ENCODE data around the gene EMCN. TPM values are rescaled to one million over a fixed set of nuclear protein-coding genes. Genes with fewer than 3 reads are reported as not detected.

EMCN gene, protein sequence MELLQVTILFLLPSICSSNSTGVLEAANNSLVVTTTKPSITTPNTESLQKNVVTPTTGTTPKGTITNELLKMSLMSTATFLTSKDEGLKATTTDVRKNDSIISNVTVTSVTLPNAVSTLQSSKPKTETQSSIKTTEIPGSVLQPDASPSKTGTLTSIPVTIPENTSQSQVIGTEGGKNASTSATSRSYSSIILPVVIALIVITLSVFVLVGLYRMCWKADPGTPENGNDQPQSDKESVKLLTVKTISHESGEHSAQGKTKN
- not detected for total RNA-seq

GRCh38 chr4:100517864-100518341 is at the start of gene EMCN:
Gene EMCN, minus strand, starts transcription at chr4:100518022. Its CDS starts 108 bp downstream, at chr4:100517914.

